Ascending aorta (tissue), 2 donors: ENCODE data around the gene PLEKHG3. TPM values are rescaled to one million over a fixed set of nuclear protein-coding genes. Genes with fewer than 3 reads are reported as not detected.
A peak's percentile ranks its signal among the peaks of the same experiment; 100 is the strongest.
"Not testable (repeated sequence)": the region's sequence is repeated elsewhere in the genome, so short reads cannot be mapped to it uniquely, and the experiment has no call there.

Source experiments
- DNase-seq, 2 donors: peaks; one replicate each; pipeline ENCODE4 v3.0.0-alpha.2; 2019; ENCODE audit warnings: low spot score in 2 of 2
- H3K27ac ChIP-seq, 2 donors: fragments of 200-600 bp; sonication (generic); one replicate each; pipeline ENCODE4 v1.5.1; 2016 to 2017; ENCODE audit warnings: mild to moderate bottlenecking in 1 of 2
- H3K27me3 ChIP-seq: fragments of 200-600 bp; sonication (generic); one replicate; pipeline ENCODE4 v1.5.1; 2017
- H3K36me3 ChIP-seq, 2 donors: fragments of 200-600 bp; sonication (generic); one replicate each; pipeline ENCODE4 v1.5.1; 2016
- H3K4me1 ChIP-seq, 2 donors: fragments of 200-600 bp; sonication (generic); one replicate each; pipeline ENCODE4 v1.5.1; 2016 to 2017; ENCODE audit warnings: mild to moderate bottlenecking in 1 of 2
- H3K4me3 ChIP-seq, 2 donors: fragments of 200-600 bp; sonication (generic); one replicate each; pipeline ENCODE4 v1.5.1; 2016 to 2017; ENCODE audit warnings: mild to moderate bottlenecking in 1 of 2
- H3K9me3 ChIP-seq, 2 donors: fragments of 200-600 bp; sonication (generic); one replicate each; pipeline ENCODE4 v1.5.1; 2016
- CTCF ChIP-seq, 3 experiments: fragments of 200-600 bp in 2 of 3; fragments of 450-650 bp in 1 of 3; sonication (generic) in 2 of 3; IDR thresholded peaks; one replicate each; pipeline ENCODE4 v1.5.1; 2016 to 2019; ENCODE audit warnings: antibody characterized with exemption in 3 of 3, mild to moderate bottlenecking in 1 of 3, moderate library complexity in 1 of 3
- intact Hi-C: fragments of 100-400 bp; cut with DNase I; formaldehyde crosslinking; loops from one replicate; pipeline ENCODE4 v1.15.1; 2023
- total RNA-seq: library from RNA; depleted of rRNA; stranded (reverse); fragments of >200 nt; gene quantifications from one replicate; pipeline ENCODE4 v1.1.0, GENCODE V29; 2016

The PLEKHG3 gene
- total RNA-seq, 1 donor from 2014 or later, result 134 TPM

- Histone ChIP-seq H3K27me3 (no peaks in the 10 kb centered on the region), H3K4me3 (no peak overlapping the region), H3K36me3 (no peaks in the 10 kb centered on the region), H3K27ac (no peak overlapping the region), H3K4me1 (no peaks in the 10 kb centered on the region), H3K9me3 (no peaks in the 10 kb centered on the region)
- DNase-seq, result no peak
- intact Hi-C loops, result no loop called here
- TF ChIP-seq CTCF (IDR thresholded peaks at IDR 0.05), result no peak
Measured at GRCh38 chr14:64688031-64688430, 16.2 kb upstream of the PLEKHG3 start.

DNA sequence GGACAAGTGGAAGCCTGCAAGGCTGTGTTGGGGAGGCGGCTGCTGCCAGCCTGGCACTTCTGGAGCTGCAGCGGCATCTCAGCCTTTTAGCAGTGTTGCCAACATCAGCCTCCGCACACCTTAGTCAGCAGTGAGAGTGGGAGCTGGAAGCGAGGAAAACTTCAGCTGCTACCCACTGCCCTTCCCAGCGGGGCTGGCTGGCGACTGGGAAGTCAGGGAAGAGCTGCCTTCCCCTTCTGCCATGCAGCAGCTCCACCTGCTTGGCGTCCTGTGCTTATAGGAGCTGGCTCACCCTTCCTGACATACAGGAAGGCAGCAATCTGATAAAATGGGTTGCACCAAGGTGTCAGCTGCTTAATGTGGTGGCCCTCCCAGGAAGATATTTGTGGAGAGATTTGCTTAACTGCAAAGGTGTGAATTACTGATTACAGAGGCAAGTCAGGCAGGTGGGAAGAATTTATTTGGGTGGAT lies 15.4 kb upstream of the PLEKHG3 start:
- intact Hi-C loops, result no loop called here
- DNase-seq, result peak in 1 of 2 donors; percentile 33
- Histone ChIP-seq H3K27me3 (no peaks in the 10 kb centered on the region), H3K9me3 (no peaks in the 10 kb centered on the region), H3K27ac (no peak overlapping the region), H3K36me3 (no peaks in the 10 kb centered on the region), H3K4me1 (peaks cover 0 to 2% of the 10 kb centered on the region in 2 donors), H3K4me3 (no peak overlapping the region)
- TF ChIP-seq CTCF (IDR thresholded peaks at IDR 0.05), result no peak

DNA sequence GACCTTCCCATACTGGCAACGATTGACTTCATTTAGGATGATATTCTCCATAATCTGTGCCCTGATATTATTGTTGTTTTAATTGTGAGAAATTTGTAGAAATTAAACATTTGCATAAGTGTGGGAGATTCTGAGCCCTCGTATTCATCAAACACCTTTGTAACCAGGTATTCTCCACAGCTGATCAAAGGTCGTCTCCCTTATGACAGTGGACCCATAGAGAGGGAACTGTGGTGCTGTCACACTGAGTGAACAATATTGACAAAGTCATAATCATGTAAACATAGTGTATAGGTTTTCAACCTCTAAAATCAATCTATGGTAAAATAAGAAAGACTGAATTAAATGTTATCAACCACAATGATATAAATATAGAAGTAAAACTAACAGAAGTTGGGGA lies 14.9 kb upstream of the PLEKHG3 start:
- Histone ChIP-seq H3K9me3 (no peaks in the 10 kb centered on the region), H3K4me1 (peaks cover 0 to 3% of the 10 kb centered on the region in 2 donors), H3K4me3 (no peak overlapping the region), H3K36me3 (no peaks in the 10 kb centered on the region), H3K27ac (no peak overlapping the region), H3K27me3 (no peaks in the 10 kb centered on the region)
- TF ChIP-seq CTCF (IDR thresholded peaks at IDR 0.05), result no peak
- DNase-seq, result no peak
- intact Hi-C loops, result no loop called here

GRCh38 chr14:64690607-64691006 lies 13.6 kb upstream of the PLEKHG3 start:
- H3K4me3 ChIP-seq, H3K9me3 ChIP-seq, H3K27ac ChIP-seq, H3K36me3 ChIP-seq, H3K4me1 ChIP-seq, intact Hi-C loops, H3K27me3 ChIP-seq: not testable (repeated sequence)
- peak in 1 of 2 donors; percentile 9 for DNase-seq

GRCh38 chr14:64691376-64691775 lies 12.8 kb upstream of the PLEKHG3 start:
- H3K27ac ChIP-seq, result no peak overlapping the region
- no peaks in the 10 kb centered on the region for H3K9me3 ChIP-seq
- no peak for DNase-seq
- no peaks in the 10 kb centered on the region for H3K27me3 ChIP-seq
- no peak for TF ChIP-seq CTCF (IDR thresholded peaks at IDR 0.05)
- intact Hi-C loops, result no loop called here
- H3K4me3 ChIP-seq, result no peak overlapping the region
- peaks cover 0 to 3% of the 10 kb centered on the region in 2 donors for H3K4me1 ChIP-seq
- H3K36me3 ChIP-seq, result no peaks in the 10 kb centered on the region

DNA sequence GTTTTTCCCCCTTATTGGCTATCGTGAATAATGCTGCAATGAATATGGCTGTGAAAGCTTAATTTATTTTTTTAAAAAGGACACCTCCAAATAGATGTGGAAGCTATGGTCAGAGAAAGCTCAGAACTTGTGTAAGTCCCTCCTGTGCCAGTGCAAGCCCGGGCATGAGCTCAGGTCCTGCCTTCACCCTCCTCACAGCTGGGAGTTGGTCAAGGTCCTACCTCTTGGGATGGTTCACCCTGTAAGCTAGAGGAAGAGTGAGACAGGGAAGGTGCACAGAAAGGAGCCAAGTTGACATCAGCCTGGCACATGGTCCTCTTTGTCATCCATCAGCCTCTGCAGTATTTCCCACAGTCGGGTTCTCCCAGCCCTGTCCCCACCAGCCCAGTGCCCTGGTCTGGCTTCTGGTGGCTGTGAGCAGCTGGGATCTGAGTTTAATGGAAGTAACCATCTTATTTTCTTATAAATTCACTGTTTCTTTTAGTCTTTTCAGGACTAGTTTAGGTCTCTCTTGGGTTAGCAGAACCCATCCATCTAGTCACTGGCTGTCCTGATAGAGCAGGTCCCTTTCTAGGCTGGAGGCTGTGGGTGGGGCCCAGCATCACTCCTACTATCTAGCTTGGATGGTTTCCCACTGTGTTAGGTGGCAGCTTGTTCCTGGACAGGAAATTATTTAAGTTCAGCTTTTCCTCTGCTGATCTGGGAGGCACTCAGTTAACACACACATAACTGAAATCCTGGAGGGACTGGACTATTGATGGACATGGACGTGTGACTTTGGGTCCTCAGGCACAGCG lies 11.8 kb upstream of the PLEKHG3 start:
- H3K4me1 ChIP-seq, result peaks cover 0 to 3% of the 10 kb centered on the region in 2 donors
- no peak for TF ChIP-seq CTCF (IDR thresholded peaks at IDR 0.05)
- no peaks in the 10 kb centered on the region for H3K9me3 ChIP-seq
- no peak overlapping the region for H3K27ac ChIP-seq
- no peak overlapping the region for H3K4me3 ChIP-seq
- peak in 1 of 2 donors; percentile 39 for DNase-seq
- intact Hi-C loops, result no loop called here
- H3K36me3 ChIP-seq, result no peaks in the 10 kb centered on the region
- H3K27me3 ChIP-seq, result no peaks in the 10 kb centered on the region
